Stimulated activated CD4-positive, alpha-beta T cell treated with anti-CD3 and anti-CD28 coated beads, Interleukin-2, amount 100 ng/mL, for 24 hours (primary cell): ENCODE data around the gene ACAT2.
"Not testable (repeated sequence)": the region's sequence is repeated elsewhere in the genome, so short reads cannot be mapped to it uniquely, and the experiment has no call there.

Experiments used
- DNase-seq, 2 donors: peaks; one replicate each; pipeline ENCODE4 v3.0.0-alpha.2; 2020

ACAT2 gene

DNA sequence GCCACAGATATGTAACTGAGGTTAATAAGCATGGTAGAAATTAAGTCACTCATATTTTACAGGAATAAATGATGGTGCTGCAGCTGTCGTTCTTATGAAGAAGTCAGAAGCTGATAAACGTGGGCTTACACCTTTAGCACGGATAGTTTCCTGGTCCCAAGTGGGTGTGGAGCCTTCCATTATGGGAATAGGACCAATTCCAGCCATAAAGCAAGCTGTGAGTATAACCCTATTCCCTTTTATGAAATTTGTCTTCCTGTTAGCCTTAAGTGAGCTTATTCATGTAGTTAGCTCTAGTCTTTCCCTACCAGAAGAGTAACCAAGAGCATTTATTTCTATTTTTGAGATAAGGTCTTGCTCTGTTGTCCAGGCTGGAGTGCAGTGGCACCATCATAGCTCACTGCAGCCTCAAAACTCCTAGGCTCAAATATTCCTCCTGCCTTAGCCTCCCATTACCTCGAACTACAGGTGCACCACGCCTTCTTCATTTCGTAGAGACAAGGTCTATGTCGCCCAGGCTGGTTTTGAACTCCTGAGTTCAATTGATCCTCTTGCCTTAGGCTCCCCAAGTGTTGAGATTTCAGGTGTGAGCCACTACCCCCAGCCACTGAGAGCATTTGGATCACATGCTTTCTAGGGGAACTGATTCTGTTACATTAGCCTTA, 15.5 kb downstream of the ACAT2 start:
- no peak for DNase-seq

DNA sequence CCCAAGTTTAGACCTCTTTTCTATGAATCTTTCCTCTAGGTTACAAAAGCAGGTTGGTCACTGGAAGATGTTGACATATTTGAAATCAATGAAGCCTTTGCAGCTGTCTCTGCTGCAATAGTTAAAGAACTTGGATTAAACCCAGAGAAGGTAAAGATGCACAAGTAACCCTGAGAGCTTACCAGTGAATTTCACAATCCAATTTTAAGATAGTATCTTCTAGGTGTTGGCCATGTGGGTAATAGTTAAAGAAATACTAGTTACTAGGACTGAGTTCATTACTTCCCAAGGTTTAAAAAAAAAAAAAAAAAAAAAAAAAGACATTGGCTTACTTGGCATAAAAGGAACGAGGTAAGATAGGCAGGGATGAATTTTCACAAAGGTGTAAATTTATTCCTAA, 16.3 kb downstream of the ACAT2 start:
- no peak for DNase-seq

DNA sequence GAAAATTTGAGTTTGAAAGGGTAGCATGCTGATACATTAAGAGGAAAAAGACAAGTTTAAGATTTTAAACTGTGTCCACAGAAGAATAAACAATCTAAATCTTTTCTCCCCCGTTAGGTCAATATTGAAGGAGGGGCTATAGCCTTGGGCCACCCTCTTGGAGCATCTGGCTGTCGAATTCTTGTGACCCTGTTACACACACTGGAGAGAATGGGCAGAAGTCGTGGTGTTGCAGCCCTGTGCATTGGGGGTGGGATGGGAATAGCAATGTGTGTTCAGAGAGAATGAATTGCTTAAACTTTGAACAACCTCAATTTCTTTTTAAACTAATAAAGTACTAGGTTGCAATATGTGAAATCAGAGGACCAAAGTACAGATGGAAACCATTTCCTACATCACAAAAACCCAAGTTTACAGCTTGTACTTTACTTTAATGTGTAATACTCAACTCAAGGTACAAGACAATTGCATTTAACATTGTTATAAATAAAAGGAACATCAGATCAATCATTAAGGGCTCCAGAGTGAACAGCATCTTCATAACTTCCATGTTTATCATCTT, 16.8 kb downstream of the ACAT2 start:
- DNase-seq, result no peak

DNA sequence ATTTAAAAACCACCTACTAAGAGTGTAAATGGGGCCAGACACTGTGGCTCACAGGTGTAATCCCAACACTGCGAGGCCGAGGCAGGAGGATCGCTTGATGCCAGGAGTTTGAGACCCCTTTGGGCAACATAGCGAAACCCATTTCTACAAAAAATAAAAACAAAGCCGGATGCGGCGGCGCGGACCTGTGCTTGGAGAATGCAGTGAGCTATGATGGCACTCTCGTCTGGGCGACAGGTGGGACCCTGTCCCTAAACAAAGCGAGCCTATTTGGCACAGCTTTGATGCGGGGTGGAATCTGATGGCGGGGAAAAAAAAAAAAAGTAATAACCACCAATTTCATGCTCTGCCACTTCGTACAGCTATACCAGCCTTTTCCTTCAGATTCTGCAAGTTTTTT, 26.4 kb downstream of the ACAT2 start:
- peak in 1 of 2 donors; percentile 19 for DNase-seq

DNA sequence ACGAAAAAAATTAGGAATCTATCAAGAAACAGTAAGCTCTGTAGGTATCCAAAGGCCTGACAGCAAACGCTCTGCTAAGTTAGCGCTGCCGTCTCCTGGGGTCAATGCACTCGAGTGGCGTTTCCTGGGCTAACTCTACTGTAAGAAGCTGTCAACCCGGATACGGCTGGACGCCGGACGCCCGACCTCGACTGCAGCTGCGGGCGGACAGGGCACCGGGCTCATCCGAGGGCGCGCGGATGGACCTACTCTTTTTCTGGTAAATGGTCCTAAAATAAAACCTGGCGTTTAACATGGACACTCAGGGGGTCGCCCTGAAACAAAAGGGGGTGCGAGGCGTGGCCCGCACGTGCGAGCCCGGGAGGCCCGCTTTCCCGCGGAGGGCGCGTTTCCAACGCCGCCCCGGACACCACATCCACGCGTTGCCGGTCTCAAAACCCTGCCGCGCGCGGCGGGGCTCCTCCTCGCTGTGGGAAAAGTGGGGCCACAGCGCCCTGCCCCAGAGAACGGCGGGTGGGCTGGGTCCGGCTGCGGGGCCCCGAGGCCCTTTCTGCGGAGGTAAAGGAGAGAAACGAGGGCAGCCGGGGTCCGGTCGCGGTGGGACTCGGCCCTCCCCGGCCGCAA, 27.0 kb downstream of the ACAT2 start:
- DNase-seq, result peak; percentile 39 to 45

DNA sequence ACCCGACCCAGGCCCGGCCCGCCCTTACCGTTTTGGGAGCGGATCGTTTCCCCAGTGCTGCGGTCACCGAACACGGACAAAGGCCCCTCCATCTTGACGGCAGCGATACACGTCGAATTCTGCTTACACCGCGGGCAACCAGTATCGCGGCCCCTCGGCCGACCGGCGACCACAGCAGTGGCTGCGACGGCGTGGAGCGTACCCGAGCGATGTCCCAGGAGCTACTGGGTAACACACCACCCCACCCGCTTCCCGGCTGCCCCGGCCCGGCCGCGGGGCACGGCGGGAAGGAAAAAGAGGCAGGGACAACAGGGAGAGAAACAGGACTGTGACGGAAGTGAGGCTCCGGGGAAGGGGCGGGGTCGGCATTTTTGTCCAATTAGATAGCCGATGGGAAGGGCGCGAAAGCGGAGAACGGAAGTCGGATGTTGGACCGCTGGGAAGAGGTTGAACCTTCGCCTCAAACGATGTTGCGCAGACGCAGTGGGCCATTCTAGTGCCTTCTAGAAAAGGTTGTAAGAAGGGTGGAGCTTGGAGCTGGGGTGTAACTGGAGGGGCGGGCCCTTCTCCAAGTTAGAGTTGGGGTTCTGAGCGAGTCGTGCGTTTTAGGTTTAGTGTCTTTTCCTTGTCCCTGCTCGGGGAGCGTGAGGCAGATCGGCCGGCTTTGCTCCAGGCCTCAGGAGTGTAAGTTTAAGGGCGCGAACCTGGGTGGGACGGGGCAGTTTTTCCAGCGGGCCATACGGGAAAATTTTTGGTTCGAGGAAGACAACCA, 27.7 kb downstream of the ACAT2 start, which contains the start of gene TCP1:
Gene TCP1 (minus strand): TSS at position 226 of the 772 bp plus-strand sequence. CDS start 134 bp downstream, at position 92.
- peak; percentile 99 to 100 for DNase-seq

DNA sequence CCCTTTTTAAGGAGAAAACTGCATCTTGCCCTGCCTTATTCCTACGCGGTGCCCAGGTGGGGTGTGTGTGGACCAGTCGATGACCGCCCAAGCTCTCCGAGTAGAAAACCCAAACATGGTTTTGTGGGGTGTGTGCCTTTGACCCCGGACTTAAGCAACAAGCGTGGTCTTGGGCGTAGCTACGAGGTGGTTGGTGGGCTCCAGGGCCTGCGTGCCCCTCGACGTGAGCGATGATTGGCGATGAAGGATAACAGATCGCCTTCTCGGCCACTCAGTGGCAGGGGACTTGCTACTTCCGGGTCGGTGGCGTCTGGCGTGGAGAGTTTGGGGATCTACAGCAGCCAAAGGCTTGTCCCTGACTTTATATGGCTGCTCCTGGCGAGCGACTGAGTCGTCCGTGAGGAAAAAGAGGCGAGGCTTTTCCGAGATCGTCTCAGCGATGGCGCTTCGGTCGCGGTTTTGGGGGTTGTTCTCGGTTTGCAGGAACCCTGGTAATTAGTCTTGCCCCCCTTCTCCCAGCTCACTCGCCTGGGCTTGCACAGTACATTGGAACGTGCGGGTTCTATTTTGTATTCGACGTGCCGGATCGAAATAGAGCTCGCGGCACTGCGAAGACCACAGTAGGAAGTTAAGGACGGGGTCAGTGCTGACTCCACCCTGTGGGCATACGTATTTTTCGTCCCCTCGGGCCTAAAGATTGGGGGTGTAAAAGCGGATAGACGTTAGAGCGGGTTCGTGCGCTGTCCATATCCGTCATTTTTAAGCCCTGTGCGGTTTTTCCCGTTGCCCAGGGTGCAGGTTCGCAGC, 28.5 kb downstream of the ACAT2 start, which contains the start of gene MRPL18:
Gene MRPL18 (plus strand): TSS at position 319 of the 807 bp plus-strand sequence. CDS start 121 bp downstream, at position 440.
- DNase-seq, result peak; percentile 89 to 90

DNA sequence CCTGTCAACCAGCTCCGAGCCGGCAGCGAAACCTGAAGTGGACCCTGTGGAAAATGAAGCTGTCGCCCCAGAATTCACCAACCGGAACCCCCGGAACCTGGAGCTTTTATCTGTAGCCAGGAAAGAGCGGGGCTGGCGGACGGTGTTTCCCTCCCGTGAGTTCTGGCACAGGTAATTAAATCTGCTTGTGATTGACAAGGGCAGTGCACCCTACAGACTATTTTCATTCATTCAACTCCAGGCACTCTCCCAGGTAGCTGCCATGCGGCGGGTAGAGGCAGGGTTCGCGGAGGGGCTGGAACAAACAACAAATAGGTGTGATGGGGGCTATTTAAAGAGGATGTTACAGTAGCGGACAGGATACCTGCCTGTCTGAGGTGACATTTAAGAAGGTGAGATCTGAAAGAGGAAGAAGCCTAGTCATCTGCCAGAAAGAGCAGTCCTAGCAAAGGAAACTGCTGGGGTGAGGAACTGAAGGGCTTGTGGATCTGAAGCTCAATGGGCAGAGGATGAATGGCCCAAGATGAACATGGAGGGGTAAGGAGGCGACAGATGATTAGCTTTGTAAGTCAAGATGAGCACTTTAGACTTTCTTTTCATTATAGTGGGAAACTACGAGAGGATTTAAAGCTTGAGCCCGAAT, 29.2 kb downstream of the ACAT2 start:
- peak; percentile 23 to 26 for DNase-seq

DNA sequence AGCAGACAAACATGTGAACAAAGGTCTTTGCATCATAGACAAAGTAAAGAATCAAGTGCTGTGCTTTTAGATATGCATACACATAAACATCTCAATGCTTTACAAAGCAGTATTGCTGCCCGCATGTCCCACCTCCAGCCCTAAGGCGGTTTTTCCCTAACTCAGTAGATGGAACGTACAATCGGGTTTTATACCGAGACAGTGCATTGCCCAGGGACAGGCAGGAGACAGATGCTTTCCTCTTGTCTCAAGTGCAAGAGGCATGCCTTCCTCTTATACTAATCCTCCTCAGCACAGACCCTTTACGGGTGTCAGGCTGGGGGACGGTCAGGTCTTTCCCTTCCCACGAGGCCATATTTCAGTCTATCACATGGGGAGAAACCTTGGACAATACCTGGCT, 33.1 kb downstream of the ACAT2 start:
- not testable (repeated sequence) for DNase-seq

DNA sequence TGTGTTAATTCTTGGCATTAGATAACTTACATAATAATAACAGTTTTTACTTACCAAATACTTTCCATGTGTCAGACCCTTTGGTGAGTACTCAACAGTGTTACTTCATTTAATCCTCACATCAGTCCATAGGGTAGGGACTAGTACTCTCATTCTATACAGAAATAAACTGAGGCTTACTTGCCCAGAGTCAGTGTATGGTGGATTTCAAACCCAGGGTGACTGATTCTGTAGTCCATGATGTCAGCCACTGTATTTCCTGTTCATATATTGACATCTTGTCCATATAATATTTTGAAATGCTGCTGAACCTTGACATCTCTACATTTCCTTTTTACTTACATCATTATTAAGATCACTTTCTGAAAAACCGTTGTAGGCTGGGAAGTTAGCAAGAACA, 35.7 kb downstream of the ACAT2 start:
- no peak for DNase-seq

DNA sequence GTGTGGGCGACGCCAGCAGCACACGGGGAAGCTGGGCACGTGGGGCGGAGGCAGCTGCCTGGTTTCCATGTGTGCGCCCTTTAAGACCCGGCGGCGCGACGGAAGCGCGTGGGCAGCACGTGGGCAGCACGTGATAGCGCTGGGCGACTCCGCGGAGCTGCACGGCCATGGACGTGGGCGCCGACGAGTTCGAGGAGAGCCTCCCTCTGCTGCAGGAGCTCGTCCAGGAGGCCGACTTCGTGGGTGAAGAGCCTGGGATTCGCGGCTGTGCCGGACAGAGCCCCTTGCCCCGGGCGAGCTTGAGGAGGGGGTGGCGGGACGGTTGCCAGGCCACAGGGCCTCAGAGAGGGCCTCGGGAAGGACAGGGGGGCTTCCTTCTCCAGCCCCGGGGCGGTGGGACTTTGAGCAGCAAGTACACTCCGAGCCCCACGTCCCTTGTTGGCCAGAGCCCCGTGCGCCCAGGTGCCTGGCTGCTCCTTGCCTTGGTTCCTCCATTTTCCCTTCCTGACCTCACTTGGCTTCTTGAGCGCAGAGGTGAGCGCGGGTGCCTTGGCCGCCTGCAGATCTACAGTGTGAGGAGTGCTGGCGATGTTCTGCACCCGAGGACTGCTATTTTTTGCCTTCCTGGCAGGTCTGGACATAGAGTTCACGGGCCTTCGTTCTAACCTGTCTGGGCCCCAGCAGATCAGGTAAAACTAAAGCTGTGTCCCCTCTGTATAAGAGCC, 38.5 kb downstream of the ACAT2 start, which contains the start of gene PNLDC1:
Gene PNLDC1 (plus strand): TSS at position 136 of the 725 bp plus-strand sequence. CDS start 32 bp downstream, at position 168.
- no peak for DNase-seq

DNA sequence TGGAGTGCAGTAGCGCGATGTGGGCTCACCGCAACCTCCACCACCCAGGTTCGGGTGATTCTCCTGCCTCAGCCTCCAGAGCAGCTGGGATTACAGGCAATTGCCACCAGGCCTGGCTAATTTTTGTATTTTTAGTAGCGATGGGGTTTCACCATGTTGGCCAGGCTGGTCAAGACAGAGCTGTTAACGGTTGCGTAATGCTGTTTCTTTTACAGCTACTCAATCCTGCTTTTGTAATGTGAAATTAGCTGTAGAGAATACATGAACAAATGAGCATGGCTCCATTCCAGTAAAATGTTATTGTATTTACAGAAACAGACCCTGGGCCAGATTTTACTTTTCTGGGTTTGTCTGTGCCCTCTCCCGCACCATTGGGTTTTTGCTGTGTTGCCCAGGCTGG, 40.1 kb downstream of the ACAT2 start:
- no peak for DNase-seq

DNA sequence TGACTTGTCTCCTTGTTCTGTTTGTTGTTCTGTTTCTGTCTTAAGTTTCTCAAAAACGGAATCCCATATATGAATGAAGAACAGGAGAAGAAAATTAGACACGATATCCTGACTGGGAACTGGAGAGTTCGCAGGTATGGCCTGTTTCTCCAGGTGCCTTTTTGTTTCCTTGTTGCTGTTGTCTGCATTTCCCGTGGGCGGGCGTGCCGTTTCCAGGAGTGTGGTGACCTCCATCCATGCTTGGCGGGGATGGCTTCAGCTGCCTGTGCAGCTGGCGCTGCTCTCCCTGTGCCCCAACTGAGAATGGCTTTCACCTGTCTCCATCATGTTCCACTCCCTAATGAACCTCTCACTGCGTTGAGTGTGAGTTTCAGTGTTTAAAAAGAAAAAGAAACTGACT, 42.7 kb downstream of the ACAT2 start:
- no peak for DNase-seq

DNA sequence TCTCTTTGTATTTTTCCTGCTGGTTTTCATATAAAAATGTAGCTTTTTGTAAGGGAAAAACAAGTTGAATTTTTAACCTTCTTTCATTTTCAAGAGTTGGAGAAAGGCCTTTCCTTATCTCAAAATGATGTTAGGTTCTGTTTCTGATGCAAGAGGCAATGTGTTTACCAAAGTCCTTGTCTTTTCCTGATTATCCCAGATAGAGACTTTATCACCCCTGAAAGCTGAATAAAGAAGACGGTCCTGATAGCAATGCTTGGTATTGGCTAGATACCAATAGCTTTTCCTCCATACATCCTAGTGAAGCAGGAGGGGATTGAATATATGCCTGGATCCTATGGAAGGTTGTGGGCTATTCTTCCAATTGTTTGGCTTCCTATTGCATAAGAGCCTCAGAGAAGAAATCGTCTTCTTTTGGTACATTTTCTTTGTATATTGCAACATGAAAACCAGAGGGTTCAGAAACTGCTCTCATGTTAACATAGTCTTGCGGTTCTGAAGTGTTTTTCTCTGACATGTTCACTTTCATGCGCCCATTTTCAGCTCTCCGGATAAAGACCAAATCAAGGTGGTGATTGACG, 43.7 kb downstream of the ACAT2 start:
- DNase-seq, result no peak

DNA sequence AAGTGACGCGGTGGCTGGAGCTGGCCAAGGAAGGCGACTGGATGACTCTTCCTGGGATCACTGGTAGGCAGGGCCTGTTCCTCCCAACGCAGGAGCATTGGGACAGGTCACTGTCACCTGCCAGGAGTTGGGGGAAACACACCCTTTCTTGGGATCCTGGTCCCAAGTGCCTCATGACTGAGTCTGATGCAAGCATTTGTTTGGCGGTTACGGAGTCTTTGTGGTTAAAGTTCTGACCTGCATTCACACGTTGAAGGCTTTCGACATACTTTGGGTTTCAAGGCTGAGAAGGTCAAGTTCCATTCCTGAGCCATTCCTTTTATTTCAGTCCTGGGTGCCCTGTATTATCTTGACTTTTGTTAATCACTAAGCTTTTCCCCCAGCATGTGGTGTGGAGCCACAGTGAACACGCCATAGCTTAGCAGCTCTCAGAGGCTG, 44.2 kb downstream of the ACAT2 start:
- no peak for DNase-seq

DNA sequence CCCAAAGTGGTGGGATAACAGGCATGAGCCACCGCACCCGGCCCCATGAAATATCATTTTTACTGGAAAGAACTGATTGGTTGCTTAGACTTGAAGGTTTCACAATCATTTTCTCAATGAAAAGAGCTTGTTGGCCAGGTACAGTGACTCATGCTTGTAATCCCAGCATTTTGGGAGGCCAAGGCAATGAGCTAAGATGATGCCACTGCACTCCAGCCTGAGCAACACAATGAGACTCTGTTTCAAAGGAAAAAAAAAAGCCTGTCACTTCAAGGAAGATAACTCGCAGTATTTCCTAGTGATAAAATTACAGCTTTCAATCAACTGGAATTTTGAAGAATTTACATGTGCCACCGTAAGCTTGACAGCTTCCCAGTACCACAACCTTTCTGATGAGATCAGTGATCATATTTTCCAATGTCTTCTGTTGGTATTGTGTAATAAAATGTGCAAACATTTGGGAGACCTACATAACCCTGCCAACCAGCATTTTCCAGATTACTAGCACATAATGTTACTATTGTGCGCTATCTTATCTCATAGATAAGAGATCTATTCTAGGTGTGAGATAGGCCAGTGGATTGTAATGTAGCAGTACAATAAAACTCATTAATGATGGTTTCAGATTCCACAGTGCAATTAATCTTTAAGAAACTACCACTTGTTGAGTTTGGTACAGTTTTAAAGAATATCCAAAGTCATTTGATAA, 45.5 kb downstream of the ACAT2 start:
- no peak for DNase-seq

DNA sequence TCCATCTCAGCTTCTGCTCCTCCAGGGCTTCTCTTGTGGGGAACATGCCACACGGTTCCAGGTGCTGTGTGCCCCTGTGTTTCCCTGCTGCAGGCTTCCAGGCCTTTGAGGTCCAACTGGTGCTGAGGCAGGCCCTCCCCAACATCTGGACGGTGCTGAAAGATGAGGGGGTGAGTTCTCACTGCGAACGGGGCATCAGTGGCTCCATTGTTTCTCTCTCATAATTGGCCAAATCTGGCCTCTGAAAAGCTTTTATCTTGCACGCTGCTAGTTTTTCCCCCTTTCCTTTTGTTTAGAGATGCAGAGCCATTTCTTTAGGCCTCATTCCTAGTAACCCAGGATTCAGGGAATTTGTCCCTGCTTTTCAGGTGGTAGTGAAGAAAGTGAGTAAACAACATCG, 46.8 kb downstream of the ACAT2 start:
- DNase-seq, result no peak

DNA sequence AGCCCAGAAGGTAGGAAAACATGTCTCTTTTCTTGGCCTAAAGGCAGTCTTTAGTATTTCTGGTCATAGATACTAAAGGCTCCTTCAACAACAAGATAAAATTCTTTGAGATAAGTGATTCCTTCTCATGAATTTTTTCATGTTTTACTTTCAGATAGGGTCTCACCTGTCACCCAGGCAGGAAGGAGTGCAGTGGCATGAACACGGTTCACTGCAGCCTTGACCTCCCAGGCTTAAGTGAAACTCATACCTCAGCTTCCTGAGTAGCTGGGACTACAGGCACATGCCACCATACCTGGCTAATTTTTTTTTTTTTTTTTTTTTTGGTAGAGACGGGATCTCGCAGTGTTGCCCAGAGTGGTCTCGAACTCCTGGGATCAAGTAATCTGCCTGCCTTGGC, 47.3 kb downstream of the ACAT2 start:
- DNase-seq, result no peak

DNA sequence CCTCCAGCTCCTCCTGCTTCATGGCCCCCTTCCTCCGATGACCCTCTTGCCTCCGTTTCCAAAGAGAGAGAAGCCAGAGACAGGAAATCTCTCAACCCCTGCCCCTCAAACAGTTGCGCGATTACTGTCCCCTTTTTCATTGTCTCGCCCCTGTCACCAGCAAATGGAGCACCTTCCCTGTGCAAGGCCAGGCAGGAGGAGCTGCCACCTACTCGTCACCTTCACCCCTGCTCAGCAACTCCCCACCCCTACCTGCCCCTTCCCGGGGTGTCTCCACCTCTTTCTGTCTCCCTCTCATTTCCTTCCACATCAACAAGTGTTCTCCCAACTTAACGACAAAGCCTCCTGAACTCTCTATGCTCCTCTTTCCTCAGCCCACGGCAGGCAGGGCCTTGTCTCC, 51.9 kb downstream of the ACAT2 start:
- DNase-seq, result no peak

DNA sequence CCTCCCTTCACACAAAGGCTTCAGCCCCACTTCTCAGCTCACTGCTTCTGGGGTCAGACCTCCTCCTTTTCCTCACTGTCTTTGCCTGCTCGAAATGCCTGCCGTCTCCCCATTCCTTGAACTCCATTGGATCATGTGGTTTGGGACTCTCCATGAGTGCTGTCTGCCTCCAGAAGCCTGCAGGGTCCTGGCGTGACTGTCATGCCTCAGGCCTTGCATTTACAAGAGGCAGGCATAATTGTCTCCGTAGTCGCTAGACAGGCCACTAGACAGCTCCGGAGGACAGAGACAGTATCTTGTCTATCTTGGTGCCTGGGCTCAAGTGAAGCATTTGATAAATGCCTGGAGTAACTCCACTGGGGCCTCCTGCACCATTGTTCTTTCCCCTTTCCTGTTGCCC, 53.6 kb downstream of the ACAT2 start:
- no peak for DNase-seq
